Psoas muscle (tissue), 8 donors: Measurements from ENCODE around the gene SLC7A6OS. TPM values are rescaled to one million over a fixed set of nuclear protein-coding genes. Genes with fewer than 3 reads are reported as not detected.

ENCODE experiments used
- ATAC-seq, 4 donors: fragments of 200-7000 bp; cut with Tn5 transposase; one replicate each; pipeline ENCODE4 v1.9.1; 2020; ENCODE audit warnings: moderate library complexity in 3 of 4, mild to moderate bottlenecking in 2 of 4
- DNase-seq, 2 donors: peaks; one replicate each; pipeline ENCODE4 v3.0.0-alpha.2; 2020
- H3K27ac ChIP-seq: fragments of 200-600 bp; one replicate; pipeline ENCODE4 v1.8.0; 2022
- H3K27me3 ChIP-seq, 3 donors: fragments of 200-600 bp in 1 of 3; one replicate each; pipeline versions ENCODE4 v1.6.1 to v1.8.0; 2013 to 2022; ENCODE audit warnings: low read length in 2 of 3, mild to moderate bottlenecking in 2 of 3, moderate library complexity in 1 of 3; ENCODE audit not compliant: insufficient read depth in 3 of 3
- H3K36me3 ChIP-seq, 2 donors: fragments of 200-600 bp in 1 of 2; one replicate each; pipeline versions ENCODE4 v1.6.1 to v1.8.0; 2013 to 2022; ENCODE audit warnings: low read depth in 1 of 2, mild to moderate bottlenecking in 1 of 2, moderate library complexity in 1 of 2; ENCODE audit not compliant: insufficient read depth in 1 of 2
- H3K4me1 ChIP-seq: fragments of 200-600 bp; one replicate; pipeline ENCODE4 v1.8.0; 2022
- H3K4me3 ChIP-seq: fragments of 200-600 bp; one replicate; pipeline ENCODE4 v1.8.0; 2022; ENCODE audit warnings: mild to moderate bottlenecking
- H3K9me3 ChIP-seq: fragments of 200-600 bp; one replicate; pipeline ENCODE4 v1.8.0; 2022
- CTCF ChIP-seq: fragments of 200-600 bp; IDR thresholded peaks from one replicate; pipeline ENCODE4 v1.8.0; 2022; ENCODE audit warnings: antibody characterized with exemption
- WGBS, 3 donors: extraction: QIAGEN DNeasy Blood & Tissue Kit; methylation state at CpG; one replicate each; pipeline versions ENCODE4 v1.1.6 to v1.1.7; 2013; 5-methylcytosine and 5-hydroxymethylcytosine counted together
- intact Hi-C, 2 donors: fragments of 100-400 bp; cut with DNase I; formaldehyde crosslinking; loops; one replicate each; pipeline versions ENCODE4 v1.11.0 to v1.14.2; 2022
- long read RNA-seq, 2 donors: library from polyadenylated mRNA; unstranded; transcript quantifications; one replicate each; pipeline ENCODE4 v2.0.0, GENCODE V29; 2021
- polyA plus RNA-seq, 3 donors: library from polyadenylated mRNA; stranded (reverse); fragments of 200-250 nt; gene quantifications; one replicate each; pipeline ENCODE4 v1.2.3, GENCODE V29; 2013
- total RNA-seq, 4 donors: library from RNA; stranded (reverse); fragmentation: NEBNext Ultra II Directional in 2 of 4; extraction: Animal tissue kit (Norgen Biotek cat#: 25700) in 2 of 4; gene quantifications; one replicate each; pipeline versions ENCODE4 v1.2.1 to v1.2.4, GENCODE V29; 2021 to 2023
- donor health status: healthy with polysubstance abuse.
- donor health status: DM: no; HTN: no; CAD: no; lungs with moderate emphysema.
- donor health status: Bipolar disorder and iron deficiency.
- donor health status: healthy.
- donor health status: DM: yes; HTN: yes; CAD: no.
- donor health status: DM: no; HTN: no; CAD: no.
- donor health status: DM: no; HTN: no; CAD: no.
- donor health status: DM: yes; HTN: yes; CAD: no.

Gene SLC7A6OS
- total RNA-seq (10 to 100 TPM in 2 of 4 donors, 1 to 10 TPM in 2; 7.9 to 12.6 (median 9.9) TPM), polyA plus RNA-seq (10 to 100 TPM in 1 of 3 donors, 1 to 10 TPM in 2; 5.8 to 16.3 (median 9.5) TPM)
- long read RNA-seq, donor 1, full-length matches to known transcripts = 3 of 4 reads
- long read RNA-seq, donor 1, partial matches to known transcripts = 0 of 4 reads
- long read RNA-seq, donor 1, other reads (novel, unspliced or antisense) = 1 of 4 reads
- long read RNA-seq, donor 2, full-length matches to known transcripts = 10 of 22 reads
- long read RNA-seq, donor 2, partial matches to known transcripts = 1 of 22 reads
- long read RNA-seq, donor 2, other reads (novel, unspliced or antisense) = 11 of 22 reads

GRCh38 chr16:68310774-68311511, at the start of gene SLC7A6OS, which contains the start of gene PRMT7:
Gene SLC7A6OS (minus strand): TSS chr16:68310946. CDS start chr16:68310926, 20 bp downstream.
Gene PRMT7 (plus strand): TSS chr16:68311019. CDS start chr16:68315980, 4,961 bp downstream.
- Histone ChIP-seq H3K27me3 (no peaks in the 10 kb centered on the region), H3K36me3 (peaks cover 8 to 62% of the 10 kb centered on the region in 2 donors), H3K4me3 (peak within 1 kb of the TSS; percentile 96), H3K4me1 (peaks cover 31% of the 10 kb centered on the region), H3K9me3 (no peaks in the 10 kb centered on the region), H3K27ac (peak within 1 kb of the TSS; percentile 94)
- DNase-seq (peak; percentile 91 to 94), ATAC-seq (peak; percentile 98 to 99 (median 99))
- intact Hi-C loops = loop anchor here (5.0 to 10.0 kb wide), 2 partner anchors 49 to 236 kb away; partner anchors contain the start of gene SLC7A6 (in 1 of the 2)
- peak; percentile 21 for TF ChIP-seq CTCF
- 0 to 1% (median 1%) methylated on average over 61 to 62 of the region's 62 CpGs for WGBS, 3 donors

GRCh38 chr16:68359398-68360191, 48.8 kb upstream of the SLC7A6OS start:
- WGBS, 3 donors = 80 to 86% (median 83%) methylated on average over 23 of the region's 23 CpGs
- ATAC-seq (no peak), DNase-seq (no peak)
- Histone ChIP-seq H3K27me3 (no peaks in the 10 kb centered on the region), H3K9me3 (no peaks in the 10 kb centered on the region), H3K4me3 (no peak overlapping the region), H3K27ac (no peak overlapping the region), H3K36me3 (peaks cover 0 to 61% of the 10 kb centered on the region in 2 donors), H3K4me1 (no peaks in the 10 kb centered on the region)
- intact Hi-C loops = loop anchor here in 1 of 2 donors (10.0 kb wide), 1 partner anchor 155 kb away; no protein-coding TSS in a partner anchor
- no peak for TF ChIP-seq CTCF

- no peak for ATAC-seq
- H3K4me1 ChIP-seq = no peaks in the 10 kb centered on the region
- no peak for DNase-seq
- H3K36me3 ChIP-seq = peaks cover 0 to 67% of the 10 kb centered on the region in 2 donors
- H3K27me3 ChIP-seq = no peaks in the 10 kb centered on the region
- H3K4me3 ChIP-seq = no peak overlapping the region
- intact Hi-C loops = no loop called here
- no peaks in the 10 kb centered on the region for H3K9me3 ChIP-seq
- TF ChIP-seq CTCF = no peak
- H3K27ac ChIP-seq = no peak overlapping the region
- 88 to 96% (median 88%) methylated on average over 13 of the region's 13 CpGs for WGBS, 3 donors
Measured at GRCh38 chr16:68358951-68359350, 48.2 kb upstream of the SLC7A6OS start.

- ATAC-seq (peak in 3 of 4 donors; percentile 19 to 53 (median 29)), DNase-seq (no peak)
- no peaks in the 10 kb centered on the region for H3K9me3 ChIP-seq
- intact Hi-C loops = no loop called here
- H3K36me3 ChIP-seq = peaks cover 6 to 78% of the 10 kb centered on the region in 2 donors
- no peaks in the 10 kb centered on the region for H3K27me3 ChIP-seq
- TF ChIP-seq CTCF = no peak
- no peak overlapping the region for H3K4me3 ChIP-seq
- no peak overlapping the region for H3K27ac ChIP-seq
- no peaks in the 10 kb centered on the region for H3K4me1 ChIP-seq
- WGBS, 3 donors = 75 to 95% (median 76%) methylated on average over 11 of the region's 11 CpGs
Measured at GRCh38 chr16:68357923-68358322, 47.2 kb upstream of the SLC7A6OS start.
